Measurements from ENCODE around the gene CRYM. TPM values are rescaled to one million over a fixed set of nuclear protein-coding genes. Genes with fewer than 3 reads are reported as not detected.
A peak's percentile ranks its signal among the peaks of the same experiment; 100 is the strongest.
"Not testable (repeated sequence)": the region's sequence is repeated elsewhere in the genome, so short reads cannot be mapped to it uniquely, and the experiment has no call there.

CRYM gene
- total RNA-seq (2014; rRNA removed; shearing (Covaris generic)) = 0.29 and 3.1 TPM in 2 replicates

- peak; percentile 20 for DNase-seq (ENCODE audit: low spot score)
Measured at GRCh38 chr16:21277927-21278706, at the start of gene CRYM. TSS of gene CRYM (minus strand) at chr16:21278290. CDS start at chr16:21278251, 39 bp downstream.

- no peak for DNase-seq (ENCODE audit: low spot score)
Measured at GRCh38 chr16:21327046-21327445, 49.0 kb upstream of the CRYM start.

DNA sequence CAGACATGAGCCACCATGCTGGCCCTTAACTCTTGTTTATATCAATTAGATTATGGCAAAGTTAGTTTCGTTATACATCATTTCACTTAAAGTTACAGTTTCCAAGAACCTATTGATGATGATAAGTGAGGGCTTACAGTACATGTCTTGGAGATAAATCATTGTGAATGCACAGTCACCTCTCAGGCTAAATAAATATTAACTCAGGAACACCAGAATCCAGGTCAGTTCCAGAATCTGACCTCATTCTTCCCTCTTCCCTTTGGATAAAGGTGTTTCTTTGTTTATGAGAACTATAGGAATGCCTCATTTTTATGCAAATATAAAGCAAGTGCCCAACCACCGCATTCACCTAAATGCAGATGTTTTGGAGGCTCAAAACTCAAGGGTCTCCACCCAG, 48.4 kb upstream of the CRYM start:
- DNase-seq (ENCODE audit: low spot score) = no peak

- DNase-seq (ENCODE audit: low spot score) = no peak
Measured at GRCh38 chr16:21324267-21324666, 46.2 kb upstream of the CRYM start.

- DNase-seq (ENCODE audit: low spot score) = not testable (repeated sequence)
Measured at GRCh38 chr16:21322251-21322650, 44.2 kb upstream of the CRYM start.

GRCh38 chr16:21321736-21322135, 43.6 kb upstream of the CRYM start:
- DNase-seq (ENCODE audit: low spot score) = no peak

DNA sequence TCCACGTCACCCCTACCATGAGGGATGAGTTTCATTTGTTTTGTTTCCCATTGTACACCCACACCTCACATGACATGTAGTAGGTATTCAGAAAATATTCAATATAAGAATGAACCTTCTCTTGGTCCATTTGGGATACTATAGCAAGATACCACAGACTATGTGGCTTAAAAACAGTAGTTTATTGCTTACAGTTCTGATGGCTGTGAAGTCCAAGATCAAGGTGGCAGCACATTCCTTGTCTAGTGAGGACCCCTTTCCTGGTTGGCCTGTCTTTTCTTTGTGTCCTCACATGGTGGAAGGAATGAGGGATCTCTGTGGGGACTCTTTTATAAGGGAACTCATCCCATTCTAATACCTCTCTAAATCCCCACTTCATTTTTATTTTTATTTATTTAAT, 36.2 kb upstream of the CRYM start:
- no peak for DNase-seq (ENCODE audit: low spot score)

DNA sequence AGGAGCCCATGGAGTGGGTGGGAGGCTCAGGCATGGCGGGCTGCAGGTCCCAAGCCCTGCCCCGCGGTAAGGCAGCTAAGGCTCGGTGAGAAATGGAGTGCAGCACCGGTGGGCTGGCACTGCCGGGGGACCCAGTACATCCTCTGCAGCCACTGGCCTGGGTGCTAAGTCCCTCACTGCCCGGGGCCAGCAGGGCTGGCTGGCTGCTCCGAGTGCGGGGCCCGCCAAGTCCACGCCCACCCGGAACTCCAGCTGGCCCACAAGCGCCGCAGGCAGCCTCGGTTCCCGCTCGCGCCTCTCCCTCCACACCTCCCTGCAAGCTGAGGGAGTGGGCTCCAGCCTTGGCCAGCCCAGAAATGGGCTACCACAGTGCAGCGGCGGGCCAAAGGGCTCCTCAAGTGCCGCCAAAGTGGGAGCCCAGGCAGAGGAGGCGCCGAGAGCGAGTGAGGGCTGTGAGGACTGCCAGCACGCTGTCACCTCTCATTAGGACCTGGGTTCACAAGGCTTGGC, 34.8 kb upstream of the CRYM start:
- DNase-seq (ENCODE audit: low spot score) = not testable (repeated sequence)

- not testable (repeated sequence) for DNase-seq (ENCODE audit: low spot score)
Measured at GRCh38 chr16:21312046-21312445, 34.0 kb upstream of the CRYM start.

- not testable (repeated sequence) for DNase-seq (ENCODE audit: low spot score)
Measured at GRCh38 chr16:21306712-21307111, 28.6 kb upstream of the CRYM start.

- DNase-seq (ENCODE audit: low spot score) = peak; percentile 8
Measured at GRCh38 chr16:21302898-21303528, 24.9 kb upstream of the CRYM start.

- no peak for DNase-seq (ENCODE audit: low spot score)
Measured at GRCh38 chr16:21302454-21302853, 24.4 kb upstream of the CRYM start.

DNA sequence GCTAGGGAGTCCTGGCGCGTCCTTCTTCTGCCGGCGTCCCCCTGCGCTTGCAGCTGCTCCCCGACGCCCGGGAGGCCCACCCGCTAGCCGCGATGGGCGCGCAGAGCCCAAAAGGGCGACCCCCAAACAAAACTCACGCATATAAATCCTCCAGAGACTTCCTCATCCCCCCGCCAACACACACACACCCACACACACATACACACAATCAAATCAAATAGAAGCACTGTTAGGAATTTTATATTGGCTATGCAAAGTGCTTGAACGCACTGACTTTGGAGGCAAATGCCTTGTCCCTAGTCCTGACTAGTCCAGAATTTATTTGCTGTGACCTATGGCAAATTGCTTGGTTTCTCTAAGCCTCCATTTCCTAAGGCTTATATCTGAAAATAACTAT, 23.8 kb upstream of the CRYM start:
- DNase-seq (ENCODE audit: low spot score) = no peak

- DNase-seq (ENCODE audit: low spot score) = peak; percentile 86
Measured at GRCh38 chr16:21301168-21301894, 23.2 kb upstream of the CRYM start.

DNA sequence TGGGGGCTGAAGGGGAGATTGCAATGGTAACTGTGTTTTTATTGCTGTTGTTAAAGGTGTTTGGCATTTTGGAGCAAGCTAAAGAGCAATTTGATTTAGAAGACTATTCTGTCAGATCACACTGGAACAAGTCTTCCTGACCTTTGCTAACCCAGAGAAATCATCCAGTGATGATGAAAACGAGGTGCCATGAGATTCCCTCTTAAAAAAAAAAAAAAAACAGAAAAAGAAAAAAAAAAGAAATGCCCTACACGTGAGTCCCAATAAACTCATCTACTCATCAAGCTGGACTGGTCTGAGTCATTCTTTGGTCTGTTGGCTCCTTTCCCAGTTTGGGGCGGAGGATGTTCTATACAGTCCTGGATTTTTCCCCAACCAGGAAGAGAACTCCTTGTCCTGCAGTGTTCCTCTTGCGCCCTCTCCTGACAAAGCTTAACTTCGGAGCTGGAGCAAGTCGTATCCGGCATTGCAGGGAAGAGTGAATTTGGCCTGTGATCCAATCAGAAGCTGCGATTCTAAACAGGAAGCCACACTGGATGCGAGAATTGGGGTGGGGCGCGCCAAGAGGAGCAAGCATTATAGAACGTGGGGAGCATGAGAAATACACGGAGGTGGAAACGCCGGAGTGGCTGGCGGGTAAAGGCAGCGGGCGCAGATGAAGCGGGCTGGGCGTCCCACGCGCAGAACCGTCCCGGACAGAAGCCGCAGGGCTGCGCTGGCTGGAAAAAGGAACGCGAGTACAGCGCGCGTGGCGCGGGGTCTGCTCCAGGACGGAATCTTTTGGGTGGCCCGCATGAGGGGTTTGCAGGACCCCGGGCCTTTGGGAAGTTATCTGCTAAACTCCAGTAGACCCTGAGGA, 22.4 kb upstream of the CRYM start:
- DNase-seq (ENCODE audit: low spot score) = peak; percentile 100

DNA sequence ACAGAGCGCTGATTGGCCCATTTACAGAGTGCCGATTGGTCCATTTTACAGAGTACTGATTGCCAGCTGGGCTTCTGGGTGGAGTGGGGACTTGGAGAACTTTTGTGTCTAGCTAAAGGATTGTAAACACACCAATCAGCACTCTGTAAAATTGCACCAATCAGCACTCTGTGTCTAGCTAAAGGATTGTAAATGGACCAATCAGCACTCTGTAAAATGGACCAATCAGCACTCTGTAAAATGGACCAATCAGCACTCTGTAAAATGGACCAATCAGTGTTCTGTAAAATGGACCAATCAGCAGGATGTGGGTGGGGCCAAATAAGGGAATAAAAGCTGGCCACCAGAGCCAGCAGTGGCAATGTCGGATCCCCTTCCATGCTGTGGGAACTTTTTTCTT, 11.7 kb upstream of the CRYM start:
- DNase-seq (ENCODE audit: low spot score) = not testable (repeated sequence)

- DNase-seq (ENCODE audit: low spot score) = no peak
Measured at GRCh38 chr16:21285314-21285713, 7.2 kb upstream of the CRYM start.

- DNase-seq (ENCODE audit: low spot score) = no peak
Measured at GRCh38 chr16:21284414-21284813, 6.3 kb upstream of the CRYM start.

DNA sequence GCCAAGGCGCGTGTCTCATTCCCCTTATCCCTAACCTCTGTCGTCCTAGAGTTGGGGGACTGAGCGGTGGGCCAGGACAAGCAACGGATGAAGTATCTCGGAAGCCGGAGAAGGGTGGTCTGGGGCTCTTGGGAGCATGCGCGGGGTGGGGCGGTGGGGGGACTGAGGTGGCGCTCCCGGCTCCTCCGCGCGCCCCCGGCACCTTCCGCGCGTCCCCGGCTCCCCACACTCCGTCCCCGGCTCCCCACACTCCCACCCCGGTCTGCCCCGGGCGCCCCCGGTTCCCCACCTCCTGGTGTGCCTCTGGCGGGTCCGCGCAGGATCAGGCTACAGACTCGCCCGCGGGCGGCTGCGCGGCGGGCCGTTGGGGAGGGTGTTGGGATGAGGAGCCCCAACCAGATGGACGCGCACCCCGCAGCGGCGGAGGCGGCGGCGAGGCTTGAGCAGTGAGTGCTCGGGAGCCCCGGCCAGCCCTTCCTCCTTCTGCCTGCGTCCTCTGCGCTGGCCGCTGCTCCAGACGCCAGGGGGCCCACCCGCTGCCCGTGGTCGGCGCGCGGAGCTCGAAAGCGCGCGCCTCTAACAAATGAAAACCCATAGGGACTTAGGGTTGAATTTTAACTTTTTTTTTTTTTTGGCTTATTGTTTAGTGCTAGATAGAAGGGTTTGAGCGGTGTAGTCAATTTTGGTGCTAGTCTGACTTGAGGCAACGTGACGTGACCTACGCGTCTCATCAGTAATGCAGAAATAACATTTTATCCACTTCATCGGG, 5.6 kb upstream of the CRYM start:
- DNase-seq (ENCODE audit: low spot score) = no peak

DNA sequence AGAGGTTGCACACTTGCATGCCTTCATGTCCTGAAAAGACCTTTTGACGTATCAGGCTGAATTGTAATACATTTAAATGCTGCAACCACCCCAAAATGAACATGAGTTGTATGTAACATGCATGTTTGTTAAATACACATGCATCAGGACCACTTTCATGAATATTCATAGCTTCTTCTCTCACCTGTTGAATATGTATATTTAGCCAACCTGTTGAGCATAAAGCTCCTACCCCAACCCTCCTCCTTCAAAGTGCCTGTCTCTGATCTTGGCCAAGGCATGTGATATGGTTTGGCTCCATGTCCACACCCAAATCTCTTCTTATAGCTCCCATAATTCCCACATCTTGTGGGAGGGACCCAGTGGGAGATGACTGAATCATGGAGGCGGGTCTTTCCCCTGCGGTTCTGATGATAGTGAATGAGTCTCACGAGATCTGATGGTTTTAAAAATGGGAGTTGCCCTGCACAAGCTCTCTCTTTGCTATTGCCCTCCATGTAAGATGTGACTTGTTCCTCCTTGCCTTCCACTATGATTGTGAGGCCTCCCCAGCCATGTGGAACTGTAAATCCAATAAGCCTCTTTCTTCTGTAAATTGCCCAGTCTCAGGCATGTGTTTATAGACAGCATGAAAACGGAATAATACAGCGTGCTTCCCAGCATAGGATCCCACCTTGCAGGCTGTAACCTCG, 3.8 kb upstream of the CRYM start:
- no peak for DNase-seq (ENCODE audit: low spot score)
